Liver (tissue), 9 donors: ENCODE data around the gene SLC9A4. TPM values are rescaled to one million over a fixed set of nuclear protein-coding genes. Genes with fewer than 3 reads are reported as not detected.

Experiments used
- DNase-seq: peaks from one replicate; pipeline ENCODE4 v3.0.0-alpha.2; 2017; ENCODE audit warnings: low spot score
- H3K27ac ChIP-seq, 2 donors: one replicate each; pipeline ENCODE4 v1.7.0; 2013; ENCODE audit warnings: inconsistent platforms in 2 of 2, low read length in 2 of 2, control low read depth in 1 of 2, low read depth in 1 of 2, mild to moderate bottlenecking in 1 of 2
- H3K27me3 ChIP-seq, 4 donors: one replicate each; pipeline versions ENCODE4 v1.6.1 to v1.7.0; 2013; ENCODE audit warnings: low read length in 3 of 4, inconsistent platforms in 1 of 4, mild to moderate bottlenecking in 1 of 4, moderate library complexity in 1 of 4; ENCODE audit not compliant: control insufficient read depth in 4 of 4, insufficient read depth in 4 of 4
- H3K36me3 ChIP-seq, 4 donors: one replicate each; pipeline versions ENCODE4 v1.6.1 to v1.7.0; 2013; ENCODE audit warnings: low read length in 3 of 4, mild to moderate bottlenecking in 3 of 4, low read depth in 1 of 4, moderate library complexity in 1 of 4; ENCODE audit not compliant: control insufficient read depth in 4 of 4, insufficient read depth in 3 of 4
- H3K4me1 ChIP-seq, 4 donors: one replicate each; pipeline versions ENCODE4 v1.6.1 to v1.7.0; 2013; ENCODE audit warnings: low read length in 3 of 4, mild to moderate bottlenecking in 3 of 4, moderate library complexity in 1 of 4; ENCODE audit not compliant: control insufficient read depth in 4 of 4, insufficient read depth in 4 of 4
- H3K4me3 ChIP-seq, 3 donors: one replicate each; pipeline versions ENCODE4 v1.6.1 to v1.7.0; 2013; ENCODE audit warnings: low read length in 3 of 3, control low read depth in 1 of 3, low read depth in 1 of 3, mild to moderate bottlenecking in 1 of 3
- H3K9ac ChIP-seq, 2 donors: one replicate each; pipeline ENCODE4 v1.7.0; 2013; ENCODE audit warnings: low read length in 2 of 2, mild to moderate bottlenecking in 2 of 2, moderate library complexity in 2 of 2, control low read depth in 1 of 2, low read depth in 1 of 2
- H3K9me3 ChIP-seq, 4 donors: one replicate each; pipeline versions ENCODE4 v1.6.1 to v1.7.0; 2013; ENCODE audit warnings: low read length in 3 of 4; ENCODE audit not compliant: control insufficient read depth in 4 of 4
- EGR1 ChIP-seq, 2 donors: IDR thresholded peaks; 2 replicates each; pipeline ENCODE4 v1.6.1; 2016 to 2018; ENCODE audit warnings: antibody characterized with exemption in 2 of 2, low read depth in 2 of 2
- FOXA1 ChIP-seq: IDR thresholded peaks from 2 replicates; pipeline ENCODE4 v1.6.1; 2016; ENCODE audit warnings: antibody characterized with exemption
- FOXA2 ChIP-seq: IDR thresholded peaks from 2 replicates; pipeline ENCODE4 v1.6.1; 2016; ENCODE audit warnings: antibody characterized with exemption
- GABPA ChIP-seq, 2 donors: IDR thresholded peaks in 1 of 2; conservative IDR thresholded peaks in 1 of 2; 2 replicates each; pipeline ENCODE4 v1.6.1; 2016; ENCODE audit warnings: antibody characterized with exemption in 2 of 2, mild to moderate bottlenecking in 1 of 2, moderate library complexity in 1 of 2
- HNF4A ChIP-seq, 2 donors: conservative IDR thresholded peaks; 2 replicates each; pipeline ENCODE4 v1.6.1; 2016; ENCODE audit warnings: antibody characterized with exemption in 2 of 2, mild to moderate bottlenecking in 2 of 2
- HNF4G ChIP-seq: IDR thresholded peaks from 2 replicates; pipeline ENCODE4 v1.6.1; 2016; ENCODE audit warnings: antibody characterized with exemption
- JUND ChIP-seq, 2 donors: IDR thresholded peaks; 2 replicates each; pipeline ENCODE4 v1.6.1; 2016; ENCODE audit warnings: antibody characterized with exemption in 2 of 2
- NR2F2 ChIP-seq: IDR thresholded peaks from 2 replicates; pipeline ENCODE4 v1.6.1; 2016; ENCODE audit warnings: antibody characterized with exemption
- RAD21 ChIP-seq, 2 donors: IDR thresholded peaks; 2 replicates each; pipeline ENCODE4 v1.6.1; 2016; ENCODE audit warnings: antibody characterized with exemption in 2 of 2, mild to moderate bottlenecking in 2 of 2
- RXRA ChIP-seq, 2 donors: IDR thresholded peaks; 2 replicates each; pipeline ENCODE4 v1.6.1; 2017 to 2018; ENCODE audit warnings: antibody characterized with exemption in 2 of 2, mild to moderate bottlenecking in 1 of 2
- SP1 ChIP-seq: IDR thresholded peaks from 2 replicates; pipeline ENCODE4 v1.6.1; 2018; ENCODE audit warnings: antibody characterized with exemption, mild to moderate bottlenecking
- TAF1 ChIP-seq: conservative IDR thresholded peaks from 2 replicates; pipeline ENCODE4 v1.6.1; 2016; ENCODE audit warnings: antibody characterized with exemption, mild to moderate bottlenecking
- YY1 ChIP-seq: IDR thresholded peaks from 2 replicates; pipeline ENCODE4 v1.6.1; 2016; ENCODE audit warnings: antibody characterized with exemption, mild to moderate bottlenecking
- WGBS: extraction: QIAGEN DNeasy Blood & Tissue Kit; methylation state at CpG from one replicate; pipeline ENCODE4 v1.1.7; 2013; 5-methylcytosine and 5-hydroxymethylcytosine counted together
- polyA plus RNA-seq, 2 donors: library from polyadenylated mRNA; stranded (reverse) in 1 of 2; unstranded in 1 of 2; fragments of 200-250 nt in 1 of 2; fragments of >200 nt in 1 of 2; fragmentation: Nextera tagmentation in 1 of 2; extraction: Ambion mirVana in 1 of 2; gene quantifications; one replicate each; pipeline versions ENCODE4 v1.2.1 to v1.2.3, GENCODE V29; 2013 to 2015
- total RNA-seq, 2 donors: library from RNA; depleted of rRNA; stranded (reverse); fragments of >200 nt; gene quantifications; one replicate each; pipeline ENCODE4 v1.2.3, GENCODE V29; 2014
- TF ChIP-seq, protein P1 (sequence below): IDR thresholded peaks from 2 replicates; pipeline ENCODE4 v1.6.1; 2016; ENCODE audit warnings: antibody characterized with exemption, mild to moderate bottlenecking
- TF ChIP-seq, protein P2 (sequence below): IDR thresholded peaks from 2 replicates; pipeline ENCODE4 v1.6.1; 2016; ENCODE audit warnings: antibody characterized with exemption
- TF ChIP-seq, protein P3 (sequence below): IDR thresholded peaks from 2 replicates; pipeline ENCODE4 v1.6.1; 2016; ENCODE audit warnings: antibody characterized with exemption
- TF ChIP-seq, protein P4 (sequence below): IDR thresholded peaks from 2 replicates; pipeline ENCODE4 v1.6.1; 2016; ENCODE audit warnings: antibody characterized with exemption
- TF ChIP-seq, protein P5 (sequence below): fragments of 150-350 bp; IDR thresholded peaks from 2 replicates; pipeline ENCODE4 v1.5.1; 2017; ENCODE audit warnings: improper control_type of control experiment, low read depth, low read length; ENCODE audit not compliant: missing input control
- donor health status: healthy.
- donor health status: healthy.
- donor health status: healthy.
- donor health status: healthy.
- donor health status: healthy.

SLC9A4 gene
- total and polyA plus RNA-seq, 4 donors = not detected

DNA sequence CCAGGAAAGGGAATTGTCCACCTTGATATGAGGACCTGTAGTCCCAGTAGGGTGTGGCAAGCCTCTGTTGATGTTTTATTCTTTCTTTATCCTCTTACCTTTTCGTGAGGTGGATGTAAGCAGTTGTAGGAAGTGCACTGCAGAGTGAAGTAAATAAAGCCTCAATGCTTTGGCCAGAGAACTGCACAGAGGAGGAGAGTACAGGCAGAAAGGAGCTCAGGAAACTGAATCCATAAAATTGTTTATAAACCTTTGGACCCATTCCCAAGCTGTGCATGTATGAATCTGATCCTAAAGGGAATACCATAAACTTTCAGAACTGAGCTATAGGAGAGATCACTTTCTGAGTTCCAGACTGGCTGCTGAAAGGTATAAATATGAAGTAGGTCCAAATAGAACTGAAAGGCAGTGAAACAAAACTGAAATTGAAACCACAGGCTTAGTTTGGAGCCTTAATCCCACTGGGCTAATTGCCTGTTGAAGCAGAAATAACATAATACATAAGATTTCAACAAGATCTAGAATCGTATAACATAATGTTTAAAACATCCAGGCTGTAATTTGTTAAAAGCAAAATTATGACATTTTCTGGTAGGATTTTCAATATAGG is 17.9 kb upstream of the SLC9A4 start:
- H3K27me3 ChIP-seq = no peaks in the 10 kb centered on the region
- no peaks in the 10 kb centered on the region for H3K36me3 ChIP-seq
- no peak overlapping the region for H3K27ac ChIP-seq
- H3K9me3 ChIP-seq = no peaks in the 10 kb centered on the region
- no peak overlapping the region for H3K4me3 ChIP-seq
- 87% methylated on average over 2 of the region's 2 CpGs for WGBS
- TF ChIP-seq, protein P1, sequence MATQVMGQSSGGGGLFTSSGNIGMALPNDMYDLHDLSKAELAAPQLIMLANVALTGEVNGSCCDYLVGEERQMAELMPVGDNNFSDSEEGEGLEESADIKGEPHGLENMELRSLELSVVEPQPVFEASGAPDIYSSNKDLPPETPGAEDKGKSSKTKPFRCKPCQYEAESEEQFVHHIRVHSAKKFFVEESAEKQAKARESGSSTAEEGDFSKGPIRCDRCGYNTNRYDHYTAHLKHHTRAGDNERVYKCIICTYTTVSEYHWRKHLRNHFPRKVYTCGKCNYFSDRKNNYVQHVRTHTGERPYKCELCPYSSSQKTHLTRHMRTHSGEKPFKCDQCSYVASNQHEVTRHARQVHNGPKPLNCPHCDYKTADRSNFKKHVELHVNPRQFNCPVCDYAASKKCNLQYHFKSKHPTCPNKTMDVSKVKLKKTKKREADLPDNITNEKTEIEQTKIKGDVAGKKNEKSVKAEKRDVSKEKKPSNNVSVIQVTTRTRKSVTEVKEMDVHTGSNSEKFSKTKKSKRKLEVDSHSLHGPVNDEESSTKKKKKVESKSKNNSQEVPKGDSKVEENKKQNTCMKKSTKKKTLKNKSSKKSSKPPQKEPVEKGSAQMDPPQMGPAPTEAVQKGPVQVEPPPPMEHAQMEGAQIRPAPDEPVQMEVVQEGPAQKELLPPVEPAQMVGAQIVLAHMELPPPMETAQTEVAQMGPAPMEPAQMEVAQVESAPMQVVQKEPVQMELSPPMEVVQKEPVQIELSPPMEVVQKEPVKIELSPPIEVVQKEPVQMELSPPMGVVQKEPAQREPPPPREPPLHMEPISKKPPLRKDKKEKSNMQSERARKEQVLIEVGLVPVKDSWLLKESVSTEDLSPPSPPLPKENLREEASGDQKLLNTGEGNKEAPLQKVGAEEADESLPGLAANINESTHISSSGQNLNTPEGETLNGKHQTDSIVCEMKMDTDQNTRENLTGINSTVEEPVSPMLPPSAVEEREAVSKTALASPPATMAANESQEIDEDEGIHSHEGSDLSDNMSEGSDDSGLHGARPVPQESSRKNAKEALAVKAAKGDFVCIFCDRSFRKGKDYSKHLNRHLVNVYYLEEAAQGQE = no peak
- TF ChIP-seq RXRA (IDR thresholded peaks at IDR 0.05) (no peak), NR2F2 (no peak), RAD21 (IDR thresholded peaks at IDR 0.05) (no peak), FOXA1 (no peak), YY1 (no peak), GABPA (IDR thresholded peaks at IDR 0.05 in 1 of 2, conservative IDR thresholded peaks at IDR 0.05 in 1 of 2) (no peak)
- TF ChIP-seq, protein P2, sequence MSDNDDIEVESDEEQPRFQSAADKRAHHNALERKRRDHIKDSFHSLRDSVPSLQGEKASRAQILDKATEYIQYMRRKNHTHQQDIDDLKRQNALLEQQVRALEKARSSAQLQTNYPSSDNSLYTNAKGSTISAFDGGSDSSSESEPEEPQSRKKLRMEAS = no peak
- TF ChIP-seq, protein P3, sequence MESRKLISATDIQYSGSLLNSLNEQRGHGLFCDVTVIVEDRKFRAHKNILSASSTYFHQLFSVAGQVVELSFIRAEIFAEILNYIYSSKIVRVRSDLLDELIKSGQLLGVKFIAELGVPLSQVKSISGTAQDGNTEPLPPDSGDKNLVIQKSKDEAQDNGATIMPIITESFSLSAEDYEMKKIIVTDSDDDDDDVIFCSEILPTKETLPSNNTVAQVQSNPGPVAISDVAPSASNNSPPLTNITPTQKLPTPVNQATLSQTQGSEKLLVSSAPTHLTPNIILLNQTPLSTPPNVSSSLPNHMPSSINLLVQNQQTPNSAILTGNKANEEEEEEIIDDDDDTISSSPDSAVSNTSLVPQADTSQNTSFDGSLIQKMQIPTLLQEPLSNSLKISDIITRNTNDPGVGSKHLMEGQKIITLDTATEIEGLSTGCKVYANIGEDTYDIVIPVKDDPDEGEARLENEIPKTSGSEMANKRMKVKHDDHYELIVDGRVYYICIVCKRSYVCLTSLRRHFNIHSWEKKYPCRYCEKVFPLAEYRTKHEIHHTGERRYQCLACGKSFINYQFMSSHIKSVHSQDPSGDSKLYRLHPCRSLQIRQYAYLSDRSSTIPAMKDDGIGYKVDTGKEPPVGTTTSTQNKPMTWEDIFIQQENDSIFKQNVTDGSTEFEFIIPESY = no peak
- H3K9ac ChIP-seq = no peak overlapping the region
- DNase-seq = no peak
- H3K4me1 ChIP-seq = no peaks in the 10 kb centered on the region

DNA sequence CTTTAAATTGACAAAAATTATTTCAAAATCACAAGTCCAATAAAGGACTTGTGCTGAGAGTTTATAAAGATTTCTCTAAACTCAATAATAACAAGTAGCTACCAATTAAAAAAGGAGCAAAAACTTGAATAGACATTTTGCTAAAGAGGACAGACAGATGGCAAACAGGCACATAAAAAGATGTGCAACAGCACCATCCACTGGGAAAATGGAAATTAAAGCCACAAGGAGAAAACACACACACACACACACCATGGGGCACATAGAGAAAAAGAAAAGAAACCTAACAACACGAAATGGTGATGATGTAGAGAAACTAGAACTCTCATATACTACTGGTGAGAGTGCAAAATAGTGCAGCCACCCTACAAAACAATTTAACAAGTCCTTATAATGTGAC is 12.6 kb upstream of the SLC9A4 start:
- H3K9ac ChIP-seq = no peak overlapping the region
- no peak for DNase-seq
- TF ChIP-seq JUND (IDR thresholded peaks at IDR 0.05) = no peak
- TF ChIP-seq FOXA2 = no peak
- TF ChIP-seq RAD21 (IDR thresholded peaks at IDR 0.05) = no peak
- TF ChIP-seq, protein P4, sequence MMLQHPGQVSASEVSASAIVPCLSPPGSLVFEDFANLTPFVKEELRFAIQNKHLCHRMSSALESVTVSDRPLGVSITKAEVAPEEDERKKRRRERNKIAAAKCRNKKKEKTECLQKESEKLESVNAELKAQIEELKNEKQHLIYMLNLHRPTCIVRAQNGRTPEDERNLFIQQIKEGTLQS = no peak
- TF ChIP-seq, protein P1 = no peak
- TF ChIP-seq YY1 = no peak
- TF ChIP-seq FOXA1 = no peak
- TF ChIP-seq, protein P5, sequence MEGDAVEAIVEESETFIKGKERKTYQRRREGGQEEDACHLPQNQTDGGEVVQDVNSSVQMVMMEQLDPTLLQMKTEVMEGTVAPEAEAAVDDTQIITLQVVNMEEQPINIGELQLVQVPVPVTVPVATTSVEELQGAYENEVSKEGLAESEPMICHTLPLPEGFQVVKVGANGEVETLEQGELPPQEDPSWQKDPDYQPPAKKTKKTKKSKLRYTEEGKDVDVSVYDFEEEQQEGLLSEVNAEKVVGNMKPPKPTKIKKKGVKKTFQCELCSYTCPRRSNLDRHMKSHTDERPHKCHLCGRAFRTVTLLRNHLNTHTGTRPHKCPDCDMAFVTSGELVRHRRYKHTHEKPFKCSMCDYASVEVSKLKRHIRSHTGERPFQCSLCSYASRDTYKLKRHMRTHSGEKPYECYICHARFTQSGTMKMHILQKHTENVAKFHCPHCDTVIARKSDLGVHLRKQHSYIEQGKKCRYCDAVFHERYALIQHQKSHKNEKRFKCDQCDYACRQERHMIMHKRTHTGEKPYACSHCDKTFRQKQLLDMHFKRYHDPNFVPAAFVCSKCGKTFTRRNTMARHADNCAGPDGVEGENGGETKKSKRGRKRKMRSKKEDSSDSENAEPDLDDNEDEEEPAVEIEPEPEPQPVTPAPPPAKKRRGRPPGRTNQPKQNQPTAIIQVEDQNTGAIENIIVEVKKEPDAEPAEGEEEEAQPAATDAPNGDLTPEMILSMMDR = no peak
- TF ChIP-seq, protein P2 = no peak
- no peak for TF ChIP-seq TAF1
- no peak for TF ChIP-seq NR2F2
- no peak for TF ChIP-seq SP1
- TF ChIP-seq EGR1 (IDR thresholded peaks at IDR 0.05; ENCODE audit: low read depth in 2 of 2) = no peak
- TF ChIP-seq HNF4A (conservative IDR thresholded peaks at IDR 0.05) = no peak
- TF ChIP-seq HNF4G = no peak
- no peak for TF ChIP-seq GABPA (IDR thresholded peaks at IDR 0.05 in 1 of 2, conservative IDR thresholded peaks at IDR 0.05 in 1 of 2)
- TF ChIP-seq RXRA (IDR thresholded peaks at IDR 0.05) = no peak

More for the DNA sequence above, 12.6 kb upstream of the SLC9A4 start:
- peaks cover 0 to 3% (median 0%) of the 10 kb centered on the region in 4 donors for H3K27me3 ChIP-seq
- H3K36me3 ChIP-seq = no peaks in the 10 kb centered on the region
- no peak overlapping the region for H3K27ac ChIP-seq
- no peaks in the 10 kb centered on the region for H3K4me1 ChIP-seq
- no peaks in the 10 kb centered on the region for H3K9me3 ChIP-seq
- no peak overlapping the region for H3K4me3 ChIP-seq
- WGBS = 73% methylated on average over 1 of the region's 1 CpG
